ENCODE results near the gene PPME1. TPM values are rescaled to one million over a fixed set of nuclear protein-coding genes. Genes with fewer than 3 reads are reported as not detected.

Gene PPME1
- total RNA-seq, 1 experiment from 2014 or later = 68.3 TPM

GRCh38 chr11:74267014-74267413, 95.9 kb downstream of the PPME1 start:
- ChIA-PET POLR2A (no interaction called here), CTCF (no interaction called here), RAD21 (ENCODE audit: low non-redundant PET in 1 of 2, low total read pairs in 2 of 2, uncharacterized antibody in 2 of 2, unreplicated experiment in 2 of 2) (no interaction called here)
- no peak for ATAC-seq
- Histone ChIP-seq H3K27me3 (ENCODE audit: insufficient read depth, low read length) (no peaks in the 10 kb centered on the region), H3K4me1 (ENCODE audit: control insufficient read depth in 1 of 2, insufficient read depth in 2 of 2, low read length in 2 of 2) (no peaks in the 10 kb centered on the region), H3K9me2 (ENCODE audit: insufficient read depth) (peaks cover 3% of the 10 kb centered on the region; the same call in 1 of the 2 replicates), H4K20me1 (ENCODE audit: insufficient read depth) (no peaks in the 10 kb centered on the region), H3K9ac (ENCODE audit: low read length) (no peak overlapping the region), H3K36me3 (ENCODE audit: control insufficient read depth in 1 of 2, insufficient read depth in 2 of 2, low read length in 2 of 2) (no peaks in the 10 kb centered on the region), H2AFZ (ENCODE audit: low read depth, low read length, poor library complexity, severe bottlenecking) (no peak overlapping the region), H3K27ac (ENCODE audit: low read depth, low read length) (no peak overlapping the region), H3K4me3 (replicated peaks in 1 of 2; ENCODE audit: low read depth in 1 of 2, low read length in 2 of 2) (no peak overlapping the region), H3K9me3 (ENCODE audit: control insufficient read depth in 1 of 2, insufficient read depth in 1 of 2, low read depth in 1 of 2, low read length in 2 of 2) (no peaks in the 10 kb centered on the region), H3K79me2 (ENCODE audit: insufficient read depth, low read length) (no peaks in the 10 kb centered on the region), H3K4me2 (ENCODE audit: low read length) (no peak overlapping the region)
- TF ChIP-seq SIN3A (IDR thresholded peaks at IDR 0.05; ENCODE audit: low read depth) (no peak), JUND (IDR thresholded peaks at IDR 0.05) (no peak), TCF7L2 (IDR thresholded peaks at IDR 0.05; ENCODE audit: borderline replicate concordance, extremely low read depth, insufficient read depth, insufficient read length) (no peak), CEBPB (IDR thresholded peaks at IDR 0.05; ENCODE audit: low read depth) (no peak), YY1 (IDR thresholded peaks at IDR 0.05; ENCODE audit: extremely low read depth, insufficient replicate concordance, low read depth, low read length) (no peak), ATF3 (IDR thresholded peaks at IDR 0.05) (no peak), ZNF274 (IDR thresholded peaks at IDR 0.05; ENCODE audit: low read depth, low read length) (no peak), ZBTB33 (IDR thresholded peaks at IDR 0.05; ENCODE audit: extremely low read depth, insufficient replicate concordance, low read length) (no peak), CTCF (IDR thresholded peaks at IDR 0.05 in 2 of 3, conservative IDR thresholded peaks at IDR 0.05 in 1 of 3; ENCODE audit: borderline replicate concordance in 1 of 3, insufficient read depth in 1 of 3, low read depth in 2 of 3, low read length in 2 of 3) (no peak), EGR1 (IDR thresholded peaks at IDR 0.05; ENCODE audit: low read depth) (no peak), EZH2phosphoT487 (IDR thresholded peaks at IDR 0.05; ENCODE audit: borderline replicate concordance) (no peak), MAX (IDR thresholded peaks at IDR 0.05) (no peak), POLR2A (IDR thresholded peaks at IDR 0.05; ENCODE audit: borderline replicate concordance, extremely low read depth, insufficient read depth, insufficient read length) (no peak), EZH2 (IDR thresholded peaks at IDR 0.05) (no peak), SP1 (IDR thresholded peaks at IDR 0.05; ENCODE audit: low read depth) (no peak), REST (IDR thresholded peaks at IDR 0.05; ENCODE audit: low read depth) (no peak)
- DNase-seq (ENCODE audit: low read depth, low spot score) = no peak
- no TSS peak for BruUV-seq (replicated peaks)
- intact Hi-C loops (cut with micrococcal nuclease) = no loop called here
